ENCODE data around the gene SCN1B.

Gene SCN1B

DNA sequence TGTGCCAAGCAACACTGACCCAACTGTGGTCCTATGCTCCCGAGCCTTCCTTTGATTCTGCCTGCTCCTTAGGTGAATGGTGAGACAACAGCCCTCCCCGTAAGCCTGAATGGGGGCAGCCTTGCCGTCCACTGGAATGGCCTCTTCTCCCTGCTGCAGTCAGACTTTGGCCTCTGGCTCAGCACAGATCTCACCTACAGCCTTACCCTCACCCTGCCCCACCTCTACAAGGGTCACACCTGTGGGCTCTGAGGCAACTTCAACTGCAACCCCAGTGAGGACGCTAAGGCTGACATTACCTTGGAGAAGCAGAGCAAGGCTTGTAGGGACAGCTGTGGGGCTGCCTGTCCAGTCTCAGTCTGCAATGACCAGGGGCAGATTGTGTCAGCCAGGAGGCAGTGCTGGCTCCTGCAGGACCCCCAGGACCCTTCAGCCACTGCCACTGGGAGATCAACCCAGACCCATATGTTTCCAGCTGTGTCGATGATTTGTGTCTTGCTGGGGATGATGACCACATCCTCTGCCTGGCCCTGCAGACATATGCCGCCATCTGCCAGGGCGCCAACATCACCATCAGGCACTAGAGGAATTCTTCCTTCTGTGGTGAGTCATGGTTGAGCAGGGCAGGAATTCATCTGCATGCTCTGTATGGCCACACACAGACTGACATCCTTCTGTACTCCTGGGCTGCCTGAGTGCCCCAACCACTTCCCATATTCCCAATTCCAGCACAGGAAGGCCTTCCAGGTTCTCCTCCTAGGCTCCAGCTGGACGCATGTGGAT, 58.1 kb downstream of the SCN1B start:
- H3K27me3 ChIP-seq (ENCODE audit: low read length): no peaks in the 10 kb centered on the region
- no peaks in the 10 kb centered on the region for H4K20me1 ChIP-seq (ENCODE audit: low read depth, low read length)
- no peak for TF ChIP-seq EZH2phosphoT487 (conservative IDR thresholded peaks at IDR 0.05; ENCODE audit: low read length)
- TF ChIP-seq, protein P1, sequence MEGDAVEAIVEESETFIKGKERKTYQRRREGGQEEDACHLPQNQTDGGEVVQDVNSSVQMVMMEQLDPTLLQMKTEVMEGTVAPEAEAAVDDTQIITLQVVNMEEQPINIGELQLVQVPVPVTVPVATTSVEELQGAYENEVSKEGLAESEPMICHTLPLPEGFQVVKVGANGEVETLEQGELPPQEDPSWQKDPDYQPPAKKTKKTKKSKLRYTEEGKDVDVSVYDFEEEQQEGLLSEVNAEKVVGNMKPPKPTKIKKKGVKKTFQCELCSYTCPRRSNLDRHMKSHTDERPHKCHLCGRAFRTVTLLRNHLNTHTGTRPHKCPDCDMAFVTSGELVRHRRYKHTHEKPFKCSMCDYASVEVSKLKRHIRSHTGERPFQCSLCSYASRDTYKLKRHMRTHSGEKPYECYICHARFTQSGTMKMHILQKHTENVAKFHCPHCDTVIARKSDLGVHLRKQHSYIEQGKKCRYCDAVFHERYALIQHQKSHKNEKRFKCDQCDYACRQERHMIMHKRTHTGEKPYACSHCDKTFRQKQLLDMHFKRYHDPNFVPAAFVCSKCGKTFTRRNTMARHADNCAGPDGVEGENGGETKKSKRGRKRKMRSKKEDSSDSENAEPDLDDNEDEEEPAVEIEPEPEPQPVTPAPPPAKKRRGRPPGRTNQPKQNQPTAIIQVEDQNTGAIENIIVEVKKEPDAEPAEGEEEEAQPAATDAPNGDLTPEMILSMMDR (IDR thresholded peaks at IDR 0.05; ENCODE audit: insufficient read depth, low read length, poor library complexity, severe bottlenecking): no peak
- no peak overlapping the region for H3K4me3 ChIP-seq (ENCODE audit: insufficient read depth, low read length, poor library complexity, severe bottlenecking)
- no peak overlapping the region for H3K4me2 ChIP-seq (ENCODE audit: low read depth, low read length, poor library complexity, severe bottlenecking)
- no peaks in the 10 kb centered on the region for H3K9me3 ChIP-seq (ENCODE audit: insufficient read depth, low read length)
- no peaks in the 10 kb centered on the region for H3K9me2 ChIP-seq (replicated peaks; ENCODE audit: insufficient read depth, low read length)
- H3K36me3 ChIP-seq (ENCODE audit: low read length): no peaks in the 10 kb centered on the region
- peaks cover 22% of the 10 kb centered on the region for H3F3A ChIP-seq (ENCODE audit: insufficient read depth)
- H3K79me2 ChIP-seq (ENCODE audit: insufficient read depth, low read length): no peaks in the 10 kb centered on the region
- peak overlapping the region; percentile 25; the same call in 1 of the 2 replicates for H3K27ac ChIP-seq (ENCODE audit: low read depth, low read length)
- no peak overlapping the region for H2AFZ ChIP-seq (ENCODE audit: low read depth, low read length, severe bottlenecking)
- no peak overlapping the region for H3K9ac ChIP-seq (ENCODE audit: low read length)

DNA sequence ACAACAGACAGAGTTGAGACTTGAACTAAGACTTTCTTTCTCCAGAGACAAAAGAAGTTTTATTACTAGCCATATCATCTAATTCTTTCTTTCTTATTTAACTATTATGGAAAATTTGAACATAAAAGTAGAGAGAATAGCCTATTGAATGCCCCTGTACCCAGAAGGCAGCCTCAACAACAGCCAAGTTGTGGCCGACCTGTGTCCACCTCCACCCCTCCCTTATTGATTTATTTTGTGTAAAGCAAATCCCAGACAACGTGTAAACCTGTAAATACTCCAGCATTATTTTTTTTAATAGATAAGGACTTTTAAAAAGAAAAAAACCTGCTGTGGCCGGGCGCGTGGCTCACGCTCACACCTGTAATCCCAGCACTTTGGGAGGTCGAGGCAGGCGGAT, 59.3 kb downstream of the SCN1B start:
- H3K4me3 ChIP-seq (ENCODE audit: insufficient read depth, low read length, poor library complexity, severe bottlenecking): no peak overlapping the region
- no peak overlapping the region for H2AFZ ChIP-seq (ENCODE audit: low read depth, low read length, severe bottlenecking)
- H3K9me3 ChIP-seq (ENCODE audit: insufficient read depth, low read length): no peaks in the 10 kb centered on the region
- H3K4me2 ChIP-seq (ENCODE audit: low read depth, low read length, poor library complexity, severe bottlenecking): no peak overlapping the region
- TF ChIP-seq EZH2phosphoT487 (conservative IDR thresholded peaks at IDR 0.05; ENCODE audit: low read length): no peak
- TF ChIP-seq, protein P1 (IDR thresholded peaks at IDR 0.05; ENCODE audit: insufficient read depth, low read length, poor library complexity, severe bottlenecking): no peak
- H3K27ac ChIP-seq (ENCODE audit: low read depth, low read length): peak overlapping the region; percentile 24
- no peaks in the 10 kb centered on the region for H3K79me2 ChIP-seq (ENCODE audit: insufficient read depth, low read length)
- H3K27me3 ChIP-seq (ENCODE audit: low read length): no peaks in the 10 kb centered on the region
- H4K20me1 ChIP-seq (ENCODE audit: low read depth, low read length): no peaks in the 10 kb centered on the region
- H3K9me2 ChIP-seq (replicated peaks; ENCODE audit: insufficient read depth, low read length): no peaks in the 10 kb centered on the region
- peaks cover 25% of the 10 kb centered on the region for H3F3A ChIP-seq (ENCODE audit: insufficient read depth)
- no peaks in the 10 kb centered on the region for H3K36me3 ChIP-seq (ENCODE audit: low read length)
- H3K9ac ChIP-seq (ENCODE audit: low read length): no peak overlapping the region
